ENCODE data around the gene KIR3DL1. TPM values are rescaled to one million over a fixed set of nuclear protein-coding genes. Genes with fewer than 3 reads are reported as not detected.
"Not testable (repeated sequence)": the region's sequence is repeated elsewhere in the genome, so short reads cannot be mapped to it uniquely, and the experiment has no call there.

The KIR3DL1 gene
- not detected for total RNA-seq
- under 1 TPM in 2 of 4 donors, not detected in 2; 0.12 to 0.15 TPM for polyA plus RNA-seq

DNA sequence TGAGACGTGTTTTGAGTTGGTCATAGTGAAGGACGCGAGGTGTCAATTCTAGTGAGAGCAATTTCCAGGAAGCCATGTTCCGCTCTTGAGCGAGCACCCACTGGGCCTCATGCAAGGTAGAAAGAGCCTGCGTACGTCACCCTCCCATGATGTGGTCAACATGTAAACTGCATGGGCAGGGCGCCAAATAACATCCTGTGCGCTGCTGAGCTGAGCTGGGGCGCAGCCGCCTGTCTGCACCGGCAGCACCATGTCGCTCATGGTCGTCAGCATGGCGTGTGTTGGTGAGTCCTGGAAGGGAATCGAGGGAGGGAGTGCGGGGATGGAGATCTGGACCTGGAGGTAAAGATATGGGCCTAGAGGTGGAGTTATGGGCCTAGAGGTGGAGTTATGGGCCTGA, at the start of gene KIR3DL1:
TSS of gene KIR3DL1 (plus strand) at position 218 of the 400 bp plus-strand sequence.
- not testable (repeated sequence) for H3K36me3 ChIP-seq (ENCODE audit: control insufficient read depth, insufficient read depth, low read length); H3K9me3 ChIP-seq (ENCODE audit: control insufficient read depth in 2 of 2, low read length in 2 of 2); DNase-seq; H3K27me3 Mint-ChIP-seq; H3K4me1 Mint-ChIP-seq; H3K27me3 ChIP-seq (ENCODE audit: control insufficient read depth, insufficient read depth, low read length); H3K4me3 ChIP-seq (ENCODE audit: low read depth, low read length); ATAC-seq (ENCODE audit: low read depth in 2 of 2); H3K4me3 Mint-ChIP-seq; H3K4me1 ChIP-seq (ENCODE audit: control insufficient read depth, insufficient read depth, low read length, poor library complexity, severe bottlenecking); H3K36me3 Mint-ChIP-seq; H3K27ac ChIP-seq (ENCODE audit: insufficient read depth, low read length, poor library complexity, severe bottlenecking)
- peak within 1 kb of the TSS in 1 of 3 donors; percentile 67 for H3K27ac Mint-ChIP-seq
- H3K9me3 Mint-ChIP-seq = peaks cover 0 to 12% (median 4%) of the 10 kb centered on the region in 7 donors

GRCh38 chr19:54769646-54770045, 46.6 kb upstream of the KIR3DL1 start, which contains the start of gene KIR2DL1:
KIR2DL1 (plus strand) TSS chr19:54769793; CDS start chr19:54769851, 58 bp downstream.
- not testable (repeated sequence) for H3K27me3 ChIP-seq (ENCODE audit: control insufficient read depth, insufficient read depth, low read length); H3K27me3 Mint-ChIP-seq; H3K27ac ChIP-seq (ENCODE audit: insufficient read depth, low read length, poor library complexity, severe bottlenecking); ATAC-seq (ENCODE audit: low read depth in 2 of 2); H3K27ac Mint-ChIP-seq; H3K36me3 Mint-ChIP-seq; H3K4me1 Mint-ChIP-seq; H3K9me3 Mint-ChIP-seq; H3K4me1 ChIP-seq (ENCODE audit: control insufficient read depth, insufficient read depth, low read length, poor library complexity, severe bottlenecking); DNase-seq; H3K4me3 Mint-ChIP-seq; H3K4me3 ChIP-seq (ENCODE audit: low read depth, low read length); H3K36me3 ChIP-seq (ENCODE audit: control insufficient read depth, insufficient read depth, low read length); H3K9me3 ChIP-seq (ENCODE audit: control insufficient read depth in 2 of 2, low read length in 2 of 2)

DNA sequence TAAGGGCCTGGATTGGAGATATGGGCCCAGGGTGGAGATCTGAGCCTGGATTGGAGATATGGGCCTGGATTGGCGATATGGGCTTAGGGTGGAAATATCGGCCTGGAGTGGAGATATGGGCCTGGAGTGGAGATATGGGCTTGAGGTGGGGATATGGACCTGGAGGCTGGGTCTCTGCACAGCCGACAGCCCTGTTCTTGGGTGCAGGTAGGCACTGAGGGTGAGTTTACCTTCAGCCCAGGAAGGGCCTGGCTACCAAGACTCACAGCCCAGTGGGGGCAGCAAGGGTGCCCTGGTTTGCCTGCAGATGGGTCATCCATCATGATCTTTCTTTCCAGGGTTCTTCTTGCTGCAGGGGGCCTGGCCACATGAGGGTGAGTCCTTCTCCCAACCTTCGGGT, 45.8 kb upstream of the KIR3DL1 start:
- H3K4me3 ChIP-seq (ENCODE audit: low read depth, low read length); DNase-seq; H3K27ac Mint-ChIP-seq; ATAC-seq (ENCODE audit: low read depth in 2 of 2); H3K9me3 ChIP-seq (ENCODE audit: control insufficient read depth in 2 of 2, low read length in 2 of 2); H3K27me3 ChIP-seq (ENCODE audit: control insufficient read depth, insufficient read depth, low read length); H3K36me3 ChIP-seq (ENCODE audit: control insufficient read depth, insufficient read depth, low read length); H3K4me1 ChIP-seq (ENCODE audit: control insufficient read depth, insufficient read depth, low read length, poor library complexity, severe bottlenecking); H3K9me3 Mint-ChIP-seq; H3K27ac ChIP-seq (ENCODE audit: insufficient read depth, low read length, poor library complexity, severe bottlenecking); H3K4me1 Mint-ChIP-seq; H3K27me3 Mint-ChIP-seq; H3K36me3 Mint-ChIP-seq; H3K4me3 Mint-ChIP-seq: not testable (repeated sequence)

- not testable (repeated sequence) for H3K27ac ChIP-seq (ENCODE audit: insufficient read depth, low read length, poor library complexity, severe bottlenecking); ATAC-seq (ENCODE audit: low read depth in 2 of 2); H3K4me3 ChIP-seq (ENCODE audit: low read depth, low read length); H3K9me3 Mint-ChIP-seq; H3K36me3 ChIP-seq (ENCODE audit: control insufficient read depth, insufficient read depth, low read length); H3K9me3 ChIP-seq (ENCODE audit: control insufficient read depth in 2 of 2, low read length in 2 of 2); H3K27ac Mint-ChIP-seq; H3K27me3 Mint-ChIP-seq; H3K4me3 Mint-ChIP-seq; DNase-seq; H3K4me1 Mint-ChIP-seq; H3K4me1 ChIP-seq (ENCODE audit: control insufficient read depth, insufficient read depth, low read length, poor library complexity, severe bottlenecking); H3K27me3 ChIP-seq (ENCODE audit: control insufficient read depth, insufficient read depth, low read length); H3K36me3 Mint-ChIP-seq
These were observed 45.0 kb upstream of the KIR3DL1 start for GRCh38 chr19:54771018-54771960.

DNA sequence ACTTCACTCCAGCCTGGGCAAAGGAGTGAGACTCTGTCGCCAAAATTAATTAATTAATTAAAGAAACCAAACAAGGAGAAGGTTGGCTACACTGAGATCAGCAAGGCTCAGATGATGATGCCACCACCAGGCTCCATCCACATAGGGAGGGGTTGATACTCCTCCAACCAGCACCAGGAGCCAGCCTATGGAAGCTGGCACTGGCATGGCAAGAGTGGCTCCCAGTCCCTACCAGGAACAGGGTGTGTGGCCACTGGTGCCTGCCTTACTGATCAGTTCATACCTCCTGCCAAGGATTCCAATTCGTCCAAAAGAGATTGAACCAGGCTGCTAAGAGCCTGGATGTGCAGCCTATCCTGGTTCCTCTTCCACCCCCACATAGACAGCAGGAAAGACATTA, 43.6 kb upstream of the KIR3DL1 start:
- not testable (repeated sequence) for H3K4me1 ChIP-seq (ENCODE audit: control insufficient read depth, insufficient read depth, low read length, poor library complexity, severe bottlenecking); H3K4me3 Mint-ChIP-seq; DNase-seq; H3K36me3 ChIP-seq (ENCODE audit: control insufficient read depth, insufficient read depth, low read length); H3K9me3 ChIP-seq (ENCODE audit: control insufficient read depth in 2 of 2, low read length in 2 of 2); H3K27ac ChIP-seq (ENCODE audit: insufficient read depth, low read length, poor library complexity, severe bottlenecking); H3K27me3 ChIP-seq (ENCODE audit: control insufficient read depth, insufficient read depth, low read length); H3K4me3 ChIP-seq (ENCODE audit: low read depth, low read length); ATAC-seq (ENCODE audit: low read depth in 2 of 2); H3K27ac Mint-ChIP-seq; H3K9me3 Mint-ChIP-seq; H3K36me3 Mint-ChIP-seq; H3K27me3 Mint-ChIP-seq; H3K4me1 Mint-ChIP-seq

GRCh38 chr19:54775095-54775815, 41.0 kb upstream of the KIR3DL1 start:
- DNase-seq; H3K9me3 ChIP-seq (ENCODE audit: control insufficient read depth in 2 of 2, low read length in 2 of 2); H3K27me3 ChIP-seq (ENCODE audit: control insufficient read depth, insufficient read depth, low read length); ATAC-seq (ENCODE audit: low read depth in 2 of 2); H3K27me3 Mint-ChIP-seq; H3K27ac Mint-ChIP-seq; H3K4me1 ChIP-seq (ENCODE audit: control insufficient read depth, insufficient read depth, low read length, poor library complexity, severe bottlenecking); H3K4me1 Mint-ChIP-seq; H3K4me3 ChIP-seq (ENCODE audit: low read depth, low read length); H3K27ac ChIP-seq (ENCODE audit: insufficient read depth, low read length, poor library complexity, severe bottlenecking); H3K4me3 Mint-ChIP-seq; H3K36me3 Mint-ChIP-seq; H3K36me3 ChIP-seq (ENCODE audit: control insufficient read depth, insufficient read depth, low read length); H3K9me3 Mint-ChIP-seq: not testable (repeated sequence)

DNA sequence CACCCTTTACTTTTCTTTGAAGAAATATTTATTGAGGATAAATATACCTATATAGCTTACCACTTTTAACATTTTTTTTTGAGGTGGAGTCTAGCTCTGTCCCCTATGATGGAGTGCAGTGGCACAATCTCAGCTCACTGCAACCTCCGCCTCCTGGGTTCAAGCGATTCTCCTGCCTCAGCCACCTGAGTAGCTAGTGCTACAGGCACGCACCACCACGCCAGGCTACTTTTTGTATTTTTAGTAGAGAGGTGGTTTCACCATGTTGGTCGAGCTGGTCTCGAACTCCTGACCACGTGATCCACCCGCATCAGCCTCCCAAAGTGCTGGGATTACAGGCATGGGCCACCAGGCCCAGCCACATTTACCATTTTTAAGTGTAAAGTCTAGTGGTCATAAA, 40.4 kb upstream of the KIR3DL1 start:
- not testable (repeated sequence) for H3K4me1 ChIP-seq (ENCODE audit: control insufficient read depth, insufficient read depth, low read length, poor library complexity, severe bottlenecking); H3K27me3 ChIP-seq (ENCODE audit: control insufficient read depth, insufficient read depth, low read length); H3K4me3 Mint-ChIP-seq; DNase-seq; ATAC-seq (ENCODE audit: low read depth in 2 of 2); H3K36me3 ChIP-seq (ENCODE audit: control insufficient read depth, insufficient read depth, low read length); H3K27me3 Mint-ChIP-seq; H3K4me1 Mint-ChIP-seq; H3K4me3 ChIP-seq (ENCODE audit: low read depth, low read length); H3K36me3 Mint-ChIP-seq; H3K27ac ChIP-seq (ENCODE audit: insufficient read depth, low read length, poor library complexity, severe bottlenecking); H3K27ac Mint-ChIP-seq; H3K9me3 Mint-ChIP-seq; H3K9me3 ChIP-seq (ENCODE audit: control insufficient read depth in 2 of 2, low read length in 2 of 2)
